DOHH2 (cell line): ENCODE data around the gene CREB3L2.

ENCODE experiments used
- EZH2phosphoT487 ChIP-seq: fragments of 200-600 bp; sonication (generic); IDR thresholded peaks from 2 replicates; pipeline ENCODE4 v1.6.1; 2017; ENCODE audit warnings: borderline replicate concordance, mild to moderate bottlenecking, antibody characterized with exemption, low read length, moderate library complexity, mixed read lengths
- TF ChIP-seq, protein P1 (sequence below): fragments of 200-600 bp; sonication (generic); IDR thresholded peaks from one replicate; pipeline ENCODE4 v1.5.1; 2014; ENCODE audit warnings: antibody characterized with exemption, mild to moderate bottlenecking, low read depth, low read length; ENCODE audit not compliant: poor library complexity, severe bottlenecking

- TF ChIP-seq, protein P1, sequence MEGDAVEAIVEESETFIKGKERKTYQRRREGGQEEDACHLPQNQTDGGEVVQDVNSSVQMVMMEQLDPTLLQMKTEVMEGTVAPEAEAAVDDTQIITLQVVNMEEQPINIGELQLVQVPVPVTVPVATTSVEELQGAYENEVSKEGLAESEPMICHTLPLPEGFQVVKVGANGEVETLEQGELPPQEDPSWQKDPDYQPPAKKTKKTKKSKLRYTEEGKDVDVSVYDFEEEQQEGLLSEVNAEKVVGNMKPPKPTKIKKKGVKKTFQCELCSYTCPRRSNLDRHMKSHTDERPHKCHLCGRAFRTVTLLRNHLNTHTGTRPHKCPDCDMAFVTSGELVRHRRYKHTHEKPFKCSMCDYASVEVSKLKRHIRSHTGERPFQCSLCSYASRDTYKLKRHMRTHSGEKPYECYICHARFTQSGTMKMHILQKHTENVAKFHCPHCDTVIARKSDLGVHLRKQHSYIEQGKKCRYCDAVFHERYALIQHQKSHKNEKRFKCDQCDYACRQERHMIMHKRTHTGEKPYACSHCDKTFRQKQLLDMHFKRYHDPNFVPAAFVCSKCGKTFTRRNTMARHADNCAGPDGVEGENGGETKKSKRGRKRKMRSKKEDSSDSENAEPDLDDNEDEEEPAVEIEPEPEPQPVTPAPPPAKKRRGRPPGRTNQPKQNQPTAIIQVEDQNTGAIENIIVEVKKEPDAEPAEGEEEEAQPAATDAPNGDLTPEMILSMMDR = no peak
- TF ChIP-seq EZH2phosphoT487 = no peak
These were observed 14.9 kb downstream of the CREB3L2 start for GRCh38 chr7:137987018-137987349.
